GM21447 (cell line): ENCODE results near the gene LAMA5.

Source experiments
- ATAC-seq: cut with Tn5 transposase; IDR thresholded peaks from one replicate; pipeline ENCODE4 v1.9.1; 2021; ENCODE audit not compliant: unreplicated experiment

Gene LAMA5

DNA sequence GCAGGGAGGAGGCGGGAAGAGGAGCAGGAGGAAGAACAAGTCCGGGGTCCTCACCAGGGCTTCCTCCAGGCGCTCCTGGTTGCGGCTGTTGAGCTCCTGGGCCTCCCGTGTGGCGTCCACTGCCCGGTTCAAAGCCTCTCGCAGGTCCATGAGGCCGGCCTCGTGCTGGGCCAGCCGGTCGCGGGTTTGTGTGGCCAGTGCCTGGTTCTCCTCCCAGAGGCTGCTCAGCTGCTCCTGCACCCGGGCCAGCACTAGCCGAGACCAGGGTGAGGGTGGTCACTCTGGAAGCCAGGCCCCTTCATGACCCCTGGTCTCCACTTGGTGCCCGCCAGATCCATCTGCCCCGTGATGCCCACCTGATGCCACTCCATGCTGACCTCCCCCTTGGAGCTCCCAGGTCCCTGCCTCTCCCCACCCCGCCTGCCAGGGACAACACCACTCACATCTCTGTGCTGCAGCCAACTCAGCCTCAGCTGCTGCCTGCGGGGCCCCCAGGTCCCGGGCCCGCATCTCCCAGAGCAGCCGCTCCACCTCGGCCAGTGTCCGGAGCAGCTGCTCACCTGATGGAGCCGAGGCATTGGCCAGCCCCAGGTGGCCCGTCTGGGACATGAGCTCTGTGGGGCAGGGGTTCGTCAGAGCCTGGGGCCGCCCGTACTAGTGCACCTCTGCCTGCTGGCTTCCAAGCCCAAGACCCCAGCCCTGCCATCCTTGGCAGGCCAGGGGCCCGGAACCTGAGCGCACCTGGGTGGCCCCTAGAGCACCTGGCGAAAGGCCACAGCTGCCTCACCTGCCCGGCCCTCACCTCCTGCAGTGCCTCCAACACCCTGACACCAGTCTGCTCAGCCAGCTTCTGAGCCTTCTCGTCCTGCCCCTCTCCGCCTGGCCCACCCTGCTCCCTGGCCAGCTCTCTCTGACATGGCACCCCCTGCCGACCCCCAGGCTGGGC lies 48.4 kb downstream of the LAMA5 start:
- ATAC-seq: no peak

DNA sequence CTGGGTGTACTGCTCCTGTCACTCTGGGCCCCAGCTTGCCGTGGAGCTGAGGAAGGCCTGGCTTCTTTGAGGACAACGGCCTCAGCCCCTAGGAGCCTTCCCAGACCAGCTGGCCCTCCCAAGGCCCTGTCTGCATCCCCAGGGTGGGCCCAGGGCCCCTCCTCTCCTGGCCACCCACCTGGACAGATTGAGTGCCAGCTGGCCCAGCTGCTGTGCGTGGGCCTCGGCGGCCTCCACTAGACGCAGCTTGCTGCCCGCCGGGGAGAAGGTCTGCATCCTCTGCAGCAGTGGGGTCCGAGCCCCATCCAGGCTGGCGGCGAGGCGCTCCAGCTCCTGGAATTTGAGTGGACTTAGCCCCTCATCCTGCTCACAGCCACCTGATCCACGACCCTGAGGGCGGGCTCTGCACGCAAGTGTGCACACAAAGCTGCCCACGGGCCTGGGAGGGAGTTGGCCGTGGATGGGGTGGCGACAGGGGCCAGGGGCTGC lies 49.9 kb downstream of the LAMA5 start:
- no peak for ATAC-seq

DNA sequence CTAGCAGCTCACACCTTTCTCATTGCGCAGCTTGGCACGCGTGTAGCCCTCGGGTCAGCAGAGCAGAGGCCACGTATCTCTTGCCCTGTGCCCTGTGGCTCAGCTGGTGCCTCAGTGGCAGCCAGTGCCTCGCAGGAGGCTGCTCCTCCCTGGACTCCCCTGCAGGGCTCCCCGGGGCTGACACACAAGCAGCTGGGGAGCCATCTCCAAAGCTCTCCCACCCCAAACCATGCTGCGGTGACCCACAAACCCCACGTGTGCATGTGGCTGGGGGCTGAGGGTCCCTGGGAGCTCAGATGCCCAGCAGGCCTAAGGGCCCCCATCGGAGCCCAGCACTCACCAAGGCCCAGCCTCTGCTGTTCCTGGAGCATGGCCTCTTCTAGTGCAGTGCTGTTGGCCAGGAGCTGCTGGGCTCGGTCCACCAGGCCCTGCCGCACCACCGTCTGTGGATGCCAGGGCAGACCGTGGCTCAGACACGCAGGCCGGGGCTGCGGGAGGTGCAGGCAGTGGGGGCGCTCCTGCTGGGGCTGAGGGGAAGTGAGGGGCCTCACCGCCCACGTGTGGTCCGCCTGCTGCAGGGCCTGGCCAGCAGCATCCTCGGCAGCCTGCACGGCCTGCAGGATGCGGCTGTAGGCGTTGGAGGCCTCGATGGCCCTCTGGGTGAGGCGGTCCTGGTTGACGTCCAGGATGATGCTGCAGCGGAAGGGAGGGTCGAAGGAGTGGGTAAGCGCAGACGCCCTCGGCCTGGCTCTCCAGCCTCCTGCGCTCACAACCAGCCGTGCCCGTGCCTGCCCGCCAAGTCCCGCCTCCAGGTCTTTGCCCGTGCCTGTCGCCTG lies 50.6 kb downstream of the LAMA5 start:
- ATAC-seq: no peak

DNA sequence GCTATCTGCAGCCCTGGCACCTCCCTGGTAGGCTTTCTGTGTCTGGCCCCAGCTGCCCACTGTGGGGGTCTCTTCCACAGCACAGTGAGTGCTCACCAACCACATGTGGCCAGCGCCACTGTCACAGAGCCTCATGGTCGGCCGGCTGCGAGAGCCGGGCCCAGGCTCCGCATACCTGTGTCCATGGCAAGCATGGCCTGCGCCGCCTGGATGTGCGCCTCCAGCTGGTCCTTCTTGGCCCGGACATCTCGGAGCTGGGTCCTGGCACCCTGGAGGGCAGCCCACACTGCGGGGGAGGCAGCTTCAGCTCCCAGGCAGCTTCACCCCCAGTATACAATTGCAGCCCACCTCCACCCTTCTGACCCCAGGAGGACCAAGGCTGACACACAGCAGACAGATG lies 51.3 kb downstream of the LAMA5 start:
- ATAC-seq: no peak

DNA sequence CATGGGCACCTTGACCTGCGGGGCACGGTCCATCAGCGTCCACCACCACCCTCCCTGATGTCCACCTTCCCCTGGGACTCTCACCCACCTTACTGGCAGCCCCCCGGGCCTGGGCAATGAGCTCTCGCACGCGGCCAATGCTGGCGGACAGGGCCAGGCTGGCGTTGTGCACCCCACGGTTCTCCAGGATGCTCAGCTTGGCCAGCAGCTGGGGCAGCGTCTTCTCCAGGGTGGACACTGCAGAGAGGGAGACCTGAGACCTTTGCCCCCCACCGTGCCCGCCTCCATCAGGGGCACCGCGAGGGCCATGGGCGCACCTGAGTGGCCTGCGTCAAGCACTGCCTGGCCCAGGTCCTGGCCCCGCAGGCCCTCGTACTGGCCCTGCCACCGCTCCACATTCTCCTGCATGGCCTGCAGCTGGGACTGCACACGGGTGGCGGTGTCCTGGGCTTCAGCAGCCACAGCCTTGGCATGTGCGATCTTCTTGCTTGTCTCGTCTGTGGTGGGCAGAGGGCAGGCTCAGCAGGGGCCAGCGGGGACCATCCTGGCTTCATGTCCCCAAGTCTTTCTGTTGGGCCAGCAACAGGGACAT lies 52.3 kb downstream of the LAMA5 start:
- ATAC-seq: no peak

DNA sequence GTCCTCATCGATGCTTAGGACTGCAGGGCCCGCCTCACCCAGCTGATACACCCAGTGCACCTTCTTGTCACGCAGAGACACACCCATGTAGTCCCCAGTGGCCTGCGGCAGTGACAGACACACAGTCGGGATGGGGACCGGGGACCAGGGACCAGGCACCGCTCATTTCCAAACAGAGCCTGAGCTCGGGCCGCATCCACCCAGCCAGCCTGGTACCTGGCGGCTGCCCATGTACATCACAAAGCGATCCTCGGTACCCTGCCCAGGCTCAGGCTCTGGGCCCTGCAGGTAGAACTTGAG lies 52.8 kb downstream of the LAMA5 start:
- no peak for ATAC-seq

DNA sequence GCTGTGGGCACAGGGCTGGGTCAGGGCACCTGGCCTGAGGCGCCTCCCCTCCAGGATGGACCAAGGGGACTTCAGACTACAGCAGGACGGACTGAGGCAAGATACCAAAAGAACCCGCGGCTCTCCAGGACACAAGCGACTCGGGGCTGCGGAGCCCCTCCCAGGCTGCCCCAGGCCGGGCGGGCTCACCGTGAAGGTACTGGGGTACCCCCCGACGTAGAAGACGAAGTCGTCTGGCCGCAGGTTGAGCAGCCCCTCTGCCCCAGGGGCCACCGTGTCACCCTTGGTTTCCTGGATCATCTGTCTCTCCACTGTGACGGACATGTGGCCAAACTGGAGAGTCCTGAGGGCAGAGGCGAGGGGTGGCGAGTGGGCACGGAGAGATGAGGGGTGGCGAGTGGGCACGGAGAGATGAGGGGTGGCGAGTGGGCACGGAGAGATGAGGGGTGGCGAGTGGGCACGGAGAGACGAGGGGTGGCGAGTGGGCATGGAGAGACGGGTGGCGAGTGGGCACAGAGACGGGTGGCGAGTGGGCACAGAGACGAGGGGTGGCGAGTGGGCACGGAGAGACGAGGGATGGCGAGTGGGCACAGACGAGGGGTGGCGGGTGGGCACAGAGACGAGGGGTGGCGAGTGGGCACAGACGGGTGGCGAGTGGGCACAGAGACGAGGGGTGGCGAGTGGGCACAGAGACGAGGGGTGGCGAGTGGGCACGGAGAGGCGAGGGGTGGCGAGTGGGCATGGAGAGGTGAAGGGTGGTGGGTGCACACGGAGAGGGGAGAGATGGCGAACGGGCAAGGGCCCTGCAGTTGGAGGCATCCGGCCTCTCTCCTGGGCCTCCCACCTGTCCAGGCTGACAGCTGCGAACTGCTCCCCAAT lies 53.4 kb downstream of the LAMA5 start:
- no peak for ATAC-seq

DNA sequence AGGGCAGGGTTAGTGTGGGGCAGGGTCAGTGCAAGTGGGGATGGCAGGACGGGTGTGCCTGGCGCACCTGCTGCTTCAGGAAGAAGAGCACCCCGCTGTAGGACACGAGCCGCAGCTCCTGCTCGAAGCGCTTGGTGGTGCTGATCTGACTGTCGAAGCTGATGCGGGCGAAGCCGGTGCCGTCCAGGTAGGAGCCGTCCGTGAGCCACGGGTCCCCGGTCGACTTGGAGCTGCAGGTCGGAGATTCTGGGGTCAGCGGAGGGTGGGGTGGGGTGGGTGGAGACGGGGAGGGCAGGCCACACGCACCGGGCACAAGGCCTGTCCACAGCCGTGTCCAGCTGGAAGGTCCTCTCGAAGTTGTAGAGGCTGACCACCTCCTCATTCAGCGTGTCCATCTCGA lies 54.1 kb downstream of the LAMA5 start:
- ATAC-seq: no peak

DNA sequence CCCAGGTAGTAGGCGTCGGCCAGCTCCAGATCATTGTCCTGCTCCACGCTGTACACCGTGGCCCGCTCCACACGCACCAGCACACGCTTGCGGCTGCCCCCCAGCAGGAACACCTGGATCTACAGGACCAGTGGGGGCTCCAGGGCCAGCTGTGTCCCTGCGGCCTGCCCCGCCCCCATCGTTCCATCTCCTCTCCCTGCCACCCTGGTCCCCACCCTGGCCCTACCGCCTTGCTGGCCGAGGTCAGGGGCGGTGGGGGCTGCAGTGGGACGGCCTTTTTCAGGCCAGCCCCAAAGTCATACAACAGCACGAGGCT lies 54.5 kb downstream of the LAMA5 start:
- no peak for ATAC-seq

DNA sequence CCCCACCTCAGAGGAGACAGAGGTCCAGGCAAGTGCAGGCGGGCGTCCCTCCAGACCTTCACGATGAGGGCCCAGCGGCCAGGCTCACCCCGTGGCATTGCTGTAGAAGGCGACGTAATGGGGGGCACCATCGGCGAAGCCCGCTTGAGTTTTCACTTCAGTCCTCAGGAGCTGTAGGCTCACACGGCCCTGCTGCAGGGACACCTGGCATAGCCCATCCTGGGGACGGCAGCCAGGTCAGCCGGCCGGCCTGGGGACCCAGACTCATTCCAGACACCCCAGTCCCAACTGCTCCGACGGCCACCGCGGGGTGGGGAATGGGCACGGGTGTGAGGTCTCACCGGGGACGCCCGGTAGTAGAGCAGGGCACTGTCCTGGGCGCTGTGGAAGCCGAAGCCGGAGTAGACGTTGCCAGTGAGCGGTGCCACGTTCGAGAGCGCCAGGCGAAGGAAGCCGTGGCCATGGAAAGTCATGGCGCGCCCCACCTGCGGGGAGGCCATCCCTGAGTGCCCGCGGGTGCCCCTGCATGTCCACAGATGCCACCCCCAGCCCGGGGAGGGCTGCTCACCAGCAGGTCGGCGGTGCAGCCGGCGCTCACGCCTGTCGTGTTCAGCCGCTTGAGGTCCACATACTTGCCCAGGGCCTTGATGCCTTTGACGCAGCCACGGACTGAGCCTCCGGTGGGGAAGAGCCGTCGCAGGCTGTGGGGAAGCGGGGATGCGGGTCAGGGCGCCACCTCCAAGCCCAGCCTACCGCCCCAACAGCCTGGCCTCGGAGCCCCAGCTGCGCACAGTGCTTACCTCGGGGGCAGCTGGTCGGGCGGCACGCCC lies 55.1 kb downstream of the LAMA5 start:
- ATAC-seq: no peak

DNA sequence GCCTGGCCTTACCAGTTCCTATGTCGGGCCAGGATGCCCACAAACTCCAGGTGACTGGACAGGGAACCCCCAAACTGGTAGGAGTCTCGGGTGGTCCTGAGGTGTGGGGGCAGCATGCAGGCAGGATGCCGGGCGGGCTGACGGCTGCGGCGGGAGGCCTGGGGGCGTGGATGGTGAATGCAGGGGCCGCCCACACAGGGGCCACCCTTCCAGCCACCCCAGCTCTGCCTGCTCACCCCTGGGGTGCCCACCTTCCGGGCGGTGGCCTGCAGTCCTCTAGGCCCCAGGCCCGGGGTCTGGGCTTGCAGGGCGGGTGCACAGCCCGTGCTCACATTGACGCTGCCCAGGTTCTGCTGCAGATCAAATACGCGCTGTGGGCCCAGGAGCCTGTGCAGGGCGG lies 56.0 kb downstream of the LAMA5 start:
- ATAC-seq: no peak

DNA sequence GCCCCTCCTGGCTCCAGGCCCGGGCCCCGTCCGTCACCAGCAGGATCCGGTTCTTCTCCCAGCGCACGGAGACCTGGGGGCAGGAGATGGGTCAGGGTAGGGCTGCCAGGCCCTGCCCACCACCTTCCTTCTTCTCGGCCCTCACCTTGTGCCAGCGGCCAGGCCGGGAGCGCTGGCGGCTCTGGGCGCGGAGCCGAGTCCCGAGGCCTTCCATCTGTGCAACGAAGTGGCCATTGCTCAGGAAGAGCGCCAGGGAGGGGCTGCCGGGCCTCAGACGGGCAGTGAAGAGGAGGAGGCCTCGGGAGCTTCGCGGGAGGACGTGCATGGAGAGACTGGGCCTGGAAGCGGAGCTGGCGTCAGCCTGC lies 56.4 kb downstream of the LAMA5 start:
- ATAC-seq: no peak

DNA sequence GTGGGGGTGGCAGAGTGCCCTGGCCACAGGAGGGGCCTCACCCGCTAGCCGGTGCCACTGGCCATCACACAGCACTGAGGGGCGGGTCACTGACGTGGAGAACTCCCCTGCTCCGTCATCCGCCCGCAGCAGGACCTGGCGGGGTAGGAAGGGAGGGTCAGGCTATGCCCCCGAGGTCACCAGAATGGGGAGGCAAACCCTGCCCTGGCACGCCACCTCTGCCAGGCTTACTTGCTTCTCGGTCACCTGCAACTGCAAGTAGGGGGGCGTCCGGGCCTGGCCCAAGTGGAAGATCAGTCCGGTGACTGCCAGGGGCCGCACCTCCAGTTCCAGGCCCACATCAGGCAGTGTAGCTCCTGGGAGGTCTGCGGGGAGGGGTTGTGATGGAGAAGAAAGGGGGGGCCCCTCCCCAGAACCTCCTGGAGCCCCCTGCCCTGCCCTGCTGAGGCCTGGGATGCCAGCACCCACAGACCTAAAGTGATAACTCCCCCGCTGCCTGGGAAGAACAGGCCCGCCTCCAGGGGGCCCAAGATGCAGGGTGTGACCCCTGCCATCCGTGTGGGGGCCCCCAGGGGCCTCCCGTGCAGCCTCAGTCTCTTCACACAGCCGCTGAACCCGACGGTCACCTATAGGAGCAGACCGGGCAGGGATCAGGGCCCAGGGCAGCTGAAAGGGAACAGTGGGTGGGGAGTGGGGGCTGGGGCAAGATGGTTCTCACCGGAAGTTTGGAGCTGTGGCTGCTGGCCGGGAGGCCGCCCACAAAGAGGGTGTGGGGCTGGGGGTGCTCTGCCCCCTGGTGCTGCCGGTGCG lies 57.0 kb downstream of the LAMA5 start:
- no peak for ATAC-seq

DNA sequence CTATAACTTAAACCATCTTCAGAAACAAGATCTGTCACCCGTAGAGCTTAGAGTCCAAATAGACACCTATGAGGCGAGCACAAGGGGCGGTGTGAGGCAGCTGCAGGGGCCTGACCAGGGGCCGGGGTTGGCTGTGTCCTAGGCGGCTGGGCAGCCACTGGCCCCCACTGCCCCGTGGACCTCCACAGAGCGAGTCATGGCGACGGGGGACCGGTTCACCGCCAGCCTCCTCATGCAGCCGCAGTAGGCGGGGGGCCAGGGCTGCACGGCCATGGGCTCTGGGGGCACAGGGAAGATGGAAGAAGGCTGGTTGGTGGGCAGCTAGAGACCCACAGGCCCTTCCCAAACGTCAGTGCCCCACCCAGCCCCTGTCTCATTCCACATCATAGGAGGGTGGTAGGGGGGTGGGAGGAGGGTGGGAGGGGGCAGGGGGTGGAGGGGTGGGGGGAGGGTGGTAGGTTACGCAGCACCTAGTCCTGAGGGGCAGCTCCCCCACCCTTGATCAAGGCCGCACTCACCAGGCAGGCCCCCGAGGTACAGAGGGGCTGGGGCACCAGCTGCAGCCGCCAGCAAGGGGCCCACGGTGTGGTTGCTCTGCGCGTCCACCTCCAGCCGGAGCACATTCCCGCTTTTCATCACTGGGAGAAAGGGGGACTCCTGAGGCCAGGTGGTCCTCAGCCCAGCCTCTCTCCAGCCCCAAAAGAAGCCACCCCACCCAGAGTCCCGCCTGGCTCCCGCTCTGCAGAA lies 57.7 kb downstream of the LAMA5 start:
- no peak for ATAC-seq

DNA sequence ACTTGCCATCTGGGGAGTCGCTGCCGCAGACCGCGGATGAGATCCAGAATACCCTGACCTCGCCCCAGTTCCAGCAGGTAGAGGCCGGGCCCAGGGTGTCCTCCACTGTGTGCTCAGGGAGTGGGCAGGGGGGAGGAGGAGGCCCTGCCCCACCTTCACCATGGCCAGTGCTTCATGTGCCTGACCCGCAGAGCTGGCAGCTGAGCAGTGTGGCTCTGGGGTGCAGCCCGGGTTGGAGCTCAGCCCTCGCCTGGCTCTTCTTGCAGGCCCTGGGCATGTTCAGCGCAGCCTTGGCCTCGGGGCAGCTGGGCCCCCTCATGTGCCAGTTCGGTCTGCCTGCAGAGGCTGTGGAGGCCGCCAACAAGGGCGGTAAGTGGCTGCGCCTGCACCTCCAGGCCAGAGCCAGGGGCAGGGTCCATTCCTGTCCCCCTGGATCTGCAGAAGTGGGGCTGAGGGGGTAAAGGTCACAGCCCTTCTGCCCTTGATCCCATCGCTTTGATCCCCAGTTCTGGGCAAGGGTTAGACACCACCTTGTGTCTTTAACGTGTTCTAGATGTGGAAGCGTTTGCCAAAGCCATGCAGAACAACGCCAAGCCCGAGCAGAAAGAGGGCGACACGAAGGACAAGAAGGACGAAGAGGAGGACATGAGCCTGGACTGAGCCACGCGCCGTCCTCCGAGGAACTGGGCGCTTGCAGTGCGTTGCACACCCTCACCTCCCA lies 58.9 kb downstream of the LAMA5 start:
- no peak for ATAC-seq

DNA sequence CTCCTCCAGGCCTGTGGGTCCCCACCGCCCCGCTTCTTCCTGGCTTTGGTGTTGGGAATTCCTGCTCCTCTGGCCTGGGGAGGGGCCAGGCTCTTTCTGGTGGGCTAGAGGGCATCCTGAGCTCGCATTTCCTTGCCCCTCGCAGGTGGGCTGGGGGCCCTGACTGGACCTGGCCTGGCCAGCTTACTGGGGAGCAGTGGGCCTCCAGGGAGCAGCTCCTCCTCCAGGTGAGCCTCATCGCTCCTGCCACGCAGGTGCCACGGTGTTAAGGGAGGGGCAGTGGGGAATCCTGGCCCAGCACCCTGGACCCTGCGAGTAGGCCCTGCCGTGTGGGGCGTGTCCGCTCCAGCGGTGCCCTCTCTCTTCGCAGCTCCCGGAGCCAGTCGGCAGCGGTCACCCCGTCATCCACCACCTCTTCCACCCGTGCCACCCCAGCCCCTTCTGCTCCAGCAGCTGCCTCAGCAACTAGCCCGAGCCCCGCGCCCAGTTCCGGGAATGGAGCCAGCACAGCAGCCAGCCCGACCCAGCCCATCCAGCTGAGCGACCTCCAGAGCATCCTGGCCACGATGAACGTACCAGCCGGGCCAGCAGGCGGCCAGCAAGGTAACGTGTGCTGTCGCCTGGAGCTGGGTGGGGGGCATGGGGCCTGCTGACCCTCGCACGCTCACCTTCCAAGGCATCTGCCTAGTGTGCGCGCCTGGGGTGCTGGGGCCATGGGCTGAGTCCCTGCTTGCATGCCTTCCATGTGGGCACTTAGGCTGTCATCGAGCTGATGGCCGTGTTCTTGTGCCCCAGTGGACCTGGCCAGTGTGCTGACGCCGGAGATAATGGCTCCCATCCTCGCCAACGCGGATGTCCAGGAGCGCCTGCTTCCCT lies 59.6 kb downstream of the LAMA5 start:
- no peak for ATAC-seq
